Neural progenitor cell (in vitro differentiated cells): ENCODE results near the gene SAMD10.
A peak's percentile ranks its signal among the peaks of the same experiment; 100 is the strongest.

Experiments used
- EZH2 ChIP-seq: fragments of 200-600 bp; sonication (generic); IDR thresholded peaks from 2 replicates; pipeline ENCODE4 v1.6.1; 2017; ENCODE audit warnings: antibody characterized with exemption, mild to moderate bottlenecking, moderate library complexity
- EZH2phosphoT487 ChIP-seq: fragments of 200-600 bp; sonication (generic); IDR thresholded peaks from 2 replicates; pipeline ENCODE4 v1.6.1; 2017; ENCODE audit warnings: antibody characterized with exemption
- TF ChIP-seq, protein P1 (sequence below): fragments of 200-600 bp; sonication (generic); IDR thresholded peaks from 2 replicates; pipeline ENCODE4 v1.5.1; 2017; ENCODE audit warnings: antibody characterized with exemption, mild to moderate bottlenecking

GRCh38 chr20:63955827-63956663 lies 23.4 kb downstream of the SAMD10 start, which contains the start of gene UCKL1:
- TF ChIP-seq, protein P1, sequence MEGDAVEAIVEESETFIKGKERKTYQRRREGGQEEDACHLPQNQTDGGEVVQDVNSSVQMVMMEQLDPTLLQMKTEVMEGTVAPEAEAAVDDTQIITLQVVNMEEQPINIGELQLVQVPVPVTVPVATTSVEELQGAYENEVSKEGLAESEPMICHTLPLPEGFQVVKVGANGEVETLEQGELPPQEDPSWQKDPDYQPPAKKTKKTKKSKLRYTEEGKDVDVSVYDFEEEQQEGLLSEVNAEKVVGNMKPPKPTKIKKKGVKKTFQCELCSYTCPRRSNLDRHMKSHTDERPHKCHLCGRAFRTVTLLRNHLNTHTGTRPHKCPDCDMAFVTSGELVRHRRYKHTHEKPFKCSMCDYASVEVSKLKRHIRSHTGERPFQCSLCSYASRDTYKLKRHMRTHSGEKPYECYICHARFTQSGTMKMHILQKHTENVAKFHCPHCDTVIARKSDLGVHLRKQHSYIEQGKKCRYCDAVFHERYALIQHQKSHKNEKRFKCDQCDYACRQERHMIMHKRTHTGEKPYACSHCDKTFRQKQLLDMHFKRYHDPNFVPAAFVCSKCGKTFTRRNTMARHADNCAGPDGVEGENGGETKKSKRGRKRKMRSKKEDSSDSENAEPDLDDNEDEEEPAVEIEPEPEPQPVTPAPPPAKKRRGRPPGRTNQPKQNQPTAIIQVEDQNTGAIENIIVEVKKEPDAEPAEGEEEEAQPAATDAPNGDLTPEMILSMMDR, result peak; percentile 9
- TF ChIP-seq EZH2phosphoT487, result no peak
- no peak for TF ChIP-seq EZH2
